GM23338 (cell line): ENCODE measurements around the gene ABCC6. TPM values are rescaled to one million over a fixed set of nuclear protein-coding genes. Genes with fewer than 3 reads are reported as not detected.

Source experiments
- ATAC-seq: fragments of 200-7000 bp; cut with Tn5 transposase; 3 replicates; pipeline ENCODE4 v1.9.1; 2020
- DNase-seq: peaks from one replicate; pipeline ENCODE4 v3.0.0-alpha.2; 2015; ENCODE audit warnings: low spot score
- H2AFZ ChIP-seq: fragments of 200-600 bp; sonication (generic); 2 replicates; pipeline ENCODE4 v1.8.0; 2016; ENCODE audit warnings: antibody characterized with exemption, mild to moderate bottlenecking, moderate library complexity
- H3F3A ChIP-seq: fragments of 200-600 bp; sonication (generic); replicated peaks from 2 replicates; pipeline ENCODE4 v1.8.0; 2017; ENCODE audit warnings: antibody characterized with exemption, mixed run types, low read depth
- H3K27ac ChIP-seq: fragments of 200-600 bp; sonication (generic); 2 replicates; pipeline ENCODE4 v1.6.1; 2016; ENCODE audit warnings: low read depth
- H3K27me3 ChIP-seq: fragments of 200-600 bp; sonication (generic); 2 replicates; pipeline ENCODE4 v1.8.0; 2016; ENCODE audit warnings: mild to moderate bottlenecking, mixed run types, moderate library complexity; ENCODE audit not compliant: insufficient read depth
- H3K36me3 ChIP-seq: fragments of 200-600 bp; sonication (generic); 2 replicates; pipeline ENCODE4 v1.8.0; 2016; ENCODE audit warnings: mild to moderate bottlenecking; ENCODE audit not compliant: insufficient read depth
- H3K4me1 ChIP-seq: fragments of 200-600 bp; sonication (generic); 2 replicates; pipeline ENCODE4 v1.8.0; 2016; ENCODE audit warnings: mild to moderate bottlenecking, moderate library complexity; ENCODE audit not compliant: insufficient read depth
- H3K4me2 ChIP-seq: fragments of 200-600 bp; sonication (generic); 2 replicates; pipeline ENCODE4 v1.7.1; 2017; ENCODE audit warnings: mixed run types
- H3K4me3 ChIP-seq: fragments of 200-600 bp; sonication (generic); 2 replicates; pipeline ENCODE4 v1.6.1; 2016; ENCODE audit warnings: mixed run types
- H3K79me2 ChIP-seq: fragments of 200-600 bp; sonication (generic); replicated peaks from 2 replicates; pipeline ENCODE4 v1.8.0; 2017; ENCODE audit warnings: mild to moderate bottlenecking; ENCODE audit not compliant: insufficient read depth
- H3K9me2 ChIP-seq: fragments of 200-600 bp; sonication (generic); 2 replicates; pipeline ENCODE4 v1.8.0; 2017; ENCODE audit not compliant: insufficient read depth
- H4K20me1 ChIP-seq: fragments of 200-600 bp; sonication (generic); replicated peaks from 2 replicates; pipeline ENCODE4 v1.8.0; 2017; ENCODE audit warnings: mild to moderate bottlenecking; ENCODE audit not compliant: insufficient read depth
- H3K27ac Mint-ChIP-seq: 2 replicates; pipeline ENCODE4 v1.8.0; 2020; ENCODE audit warnings: inconsistent platforms, mild to moderate bottlenecking, moderate library complexity, mixed read lengths
- H3K27me3 Mint-ChIP-seq: 3 replicates; pipeline ENCODE4 v1.8.0; 2022; ENCODE audit warnings: low read depth, mild to moderate bottlenecking, moderate library complexity, mixed read lengths, inconsistent platforms; ENCODE audit not compliant: insufficient read depth, poor library complexity
- H3K36me3 Mint-ChIP-seq: 3 replicates; pipeline ENCODE4 v1.8.0; 2021; ENCODE audit warnings: low read depth, mild to moderate bottlenecking, inconsistent platforms, moderate library complexity, mixed read lengths
- H3K4me1 Mint-ChIP-seq: 3 replicates; pipeline ENCODE4 v1.8.0; 2020; ENCODE audit warnings: mild to moderate bottlenecking, inconsistent platforms, mixed read lengths
- H3K4me3 Mint-ChIP-seq: 3 replicates; pipeline ENCODE4 v1.8.0; 2021; ENCODE audit warnings: moderate library complexity, mild to moderate bottlenecking, inconsistent platforms, mixed read lengths
- H3K9me3 Mint-ChIP-seq: 3 replicates; pipeline ENCODE4 v1.8.0; 2020; ENCODE audit warnings: moderate library complexity, mild to moderate bottlenecking, inconsistent platforms, mixed read lengths
- CREB1 ChIP-seq: fragments of 250-450 bp; sonication (Bioruptor Pico); IDR thresholded peaks from 2 replicates; pipeline ENCODE4 v1.5.0; 2020; ENCODE audit warnings: low read depth, mild to moderate bottlenecking, moderate library complexity
- CTCF ChIP-seq, 2 experiments: fragments of 200-600 bp in 1 of 2; sonication (generic) in 1 of 2; conservative IDR thresholded peaks; 2 replicates each; pipeline versions ENCODE4 v1.5.1 to v1.6.1; 2016 to 2017; ENCODE audit warnings: antibody characterized with exemption in 2 of 2, low read depth in 2 of 2, mild to moderate bottlenecking in 2 of 2, moderate library complexity in 1 of 2
- ETS1 ChIP-seq: IDR thresholded peaks from 2 replicates; pipeline ENCODE4 v1.6.1; 2016; ENCODE audit warnings: antibody characterized with exemption
- EZH2 ChIP-seq: fragments of 200-600 bp; sonication (generic); IDR thresholded peaks from one replicate; pipeline ENCODE4 v1.8.0; 2017; ENCODE audit warnings: antibody characterized with exemption, mild to moderate bottlenecking, low read depth; ENCODE audit not compliant: unreplicated experiment
- EZH2phosphoT487 ChIP-seq: fragments of 200-600 bp; sonication (generic); IDR thresholded peaks from one replicate; pipeline ENCODE4 v1.8.1; 2018; ENCODE audit warnings: antibody characterized with exemption; ENCODE audit not compliant: unreplicated experiment
- JUNB ChIP-seq: IDR thresholded peaks from one replicate; pipeline ENCODE4 v1.6.1; 2016; ENCODE audit warnings: antibody characterized with exemption; ENCODE audit not compliant: unreplicated experiment
- NANOG ChIP-seq: IDR thresholded peaks from 2 replicates; pipeline ENCODE4 v1.6.1; 2016; ENCODE audit warnings: antibody characterized with exemption, borderline replicate concordance
- REST ChIP-seq: IDR thresholded peaks from one replicate; pipeline ENCODE4 v1.6.1; 2018; ENCODE audit warnings: antibody characterized with exemption; ENCODE audit not compliant: unreplicated experiment
- STAT1 ChIP-seq: IDR thresholded peaks from one replicate; pipeline ENCODE4 v1.6.1; 2016; ENCODE audit warnings: antibody characterized with exemption; ENCODE audit not compliant: unreplicated experiment
- ZNF114 ChIP-seq: fragments of 250-450 bp; sonication (Bioruptor Pico); IDR thresholded peaks from 2 replicates; pipeline ENCODE4 v1.5.0; 2020; ENCODE audit warnings: mild to moderate bottlenecking, moderate library complexity
- ZNF331 ChIP-seq: fragments of 250-450 bp; sonication (Bioruptor Pico); IDR thresholded peaks from 2 replicates; pipeline ENCODE4 v1.5.0; 2020; ENCODE audit warnings: low read depth, mild to moderate bottlenecking, moderate library complexity
- polyA plus RNA-seq: library from polyadenylated mRNA; unstranded; fragments of >200 nt; fragmentation: Nextera tagmentation; extraction: Ambion mirVana; gene quantifications from 2 replicates; pipeline ENCODE4 v1.2.1, GENCODE V29; 2016
- total RNA-seq: library from RNA; depleted of rRNA; stranded (reverse); fragments of >200 nt; shearing (Covaris generic); gene quantifications from 2 replicates; pipeline ENCODE4 v1.2.3, GENCODE V29; 2014

The ABCC6 gene
- total and polyA plus RNA-seq, 2 experiments from 2014 or later = 0.73 to 2.8 TPM

- TF ChIP-seq REST (no peak), CREB1 (CRISPR knock-in tag) (no peak), NANOG (no peak), ZNF114 (CRISPR knock-in tag) (no peak)
Measured at GRCh38 chr16:16139061-16139460, 84.2 kb downstream of the ABCC6 start (continued).

- no peak overlapping the region for H2AFZ ChIP-seq
- no peak for ATAC-seq
- H3K4me3 Mint-ChIP-seq = no peak overlapping the region
- H3K4me2 ChIP-seq = no peak overlapping the region
- H3F3A ChIP-seq = 0 out of 2 replicates have a peak, but pooled peaks cover 5% of the 10 kb centered on the region
- peaks cover 13% of the 10 kb centered on the region for H3K4me1 Mint-ChIP-seq
- no peaks in the 10 kb centered on the region for H3K27me3 ChIP-seq
- no peak for DNase-seq
- H3K4me1 ChIP-seq = 0 out of 2 replicates have a peak, but pooled peaks cover 4% of the 10 kb centered on the region
- H3K4me3 ChIP-seq = no peak overlapping the region
- H3K9me3 Mint-ChIP-seq = no peaks in the 10 kb centered on the region
- no peaks in the 10 kb centered on the region for H3K79me2 ChIP-seq
- peaks cover 8% of the 10 kb centered on the region for H4K20me1 ChIP-seq
- H3K36me3 ChIP-seq = peaks cover 36% of the 10 kb centered on the region
- H3K9me2 ChIP-seq = no peaks in the 10 kb centered on the region
- H3K36me3 Mint-ChIP-seq = peaks cover 88% of the 10 kb centered on the region
- H3K27me3 Mint-ChIP-seq = peaks cover 11% of the 10 kb centered on the region
- no peak for TF ChIP-seq EZH2phosphoT487
- TF ChIP-seq STAT1 = no peak
- no peak for TF ChIP-seq CTCF (conservative IDR thresholded peaks at IDR 0.05; ENCODE audit: low read depth in 2 of 2)
- TF ChIP-seq ZNF331 (CRISPR knock-in tag) = no peak
- TF ChIP-seq NANOG = no peak
- no peak for TF ChIP-seq CREB1 (CRISPR knock-in tag)
- TF ChIP-seq ETS1 = no peak
- no peak for TF ChIP-seq JUNB
- TF ChIP-seq EZH2 = no peak
- no peak overlapping the region for H3K27ac ChIP-seq
- H3K27ac Mint-ChIP-seq = no peak overlapping the region
Measured at GRCh38 chr16:16138034-16138635, 85.2 kb downstream of the ABCC6 start.
